Immature natural killer cell (primary cell): ENCODE results near the gene APH1B. TPM values are rescaled to one million over a fixed set of nuclear protein-coding genes. Genes with fewer than 3 reads are reported as not detected.
A peak's percentile ranks its signal among the peaks of the same experiment; 100 is the strongest.

ENCODE experiments used
- DNase-seq, 3 donors: peaks; one replicate each; pipeline ENCODE4 v3.0.0; 2022; ENCODE audit warnings: mixed read lengths in 1 of 3
- H3K27ac Mint-ChIP-seq, 6 donors: one replicate each; pipeline ENCODE4 v1.8.0; 2020; ENCODE audit warnings: mixed read lengths in 6 of 6, mild to moderate bottlenecking in 5 of 6, inconsistent platforms in 4 of 6, moderate library complexity in 3 of 6
- H3K27me3 Mint-ChIP-seq, 3 donors: one replicate each; pipeline ENCODE4 v1.8.0; 2020 to 2021; ENCODE audit warnings: low read depth in 3 of 3, mild to moderate bottlenecking in 3 of 3, mixed read lengths in 3 of 3, moderate library complexity in 3 of 3, inconsistent platforms in 1 of 3
- H3K36me3 Mint-ChIP-seq, 3 donors: one replicate each; pipeline ENCODE4 v1.8.0; 2020; ENCODE audit warnings: mixed read lengths in 3 of 3, inconsistent platforms in 2 of 3, mild to moderate bottlenecking in 2 of 3
- H3K4me1 Mint-ChIP-seq, 2 donors: one replicate each; pipeline ENCODE4 v1.8.0; 2020; ENCODE audit warnings: inconsistent platforms in 2 of 2, mild to moderate bottlenecking in 2 of 2, mixed read lengths in 2 of 2, moderate library complexity in 1 of 2
- H3K4me3 Mint-ChIP-seq, 5 donors: one replicate each; pipeline ENCODE4 v1.8.0; 2020; ENCODE audit warnings: mild to moderate bottlenecking in 5 of 5, mixed read lengths in 5 of 5, inconsistent platforms in 3 of 5, moderate library complexity in 3 of 5
- H3K9me3 Mint-ChIP-seq, 6 donors: one replicate each; pipeline ENCODE4 v1.8.0; 2020; ENCODE audit warnings: mild to moderate bottlenecking in 6 of 6, mixed read lengths in 6 of 6, inconsistent platforms in 4 of 6, moderate library complexity in 3 of 6
- polyA plus RNA-seq, 3 donors: library from polyadenylated mRNA; unstranded; fragments of 300-500 nt; fragmentation: Illumina TruSeq; gene quantifications; one replicate each; pipeline ENCODE4 v1.2.3, GENCODE V29; 2021

APH1B gene
- polyA plus RNA-seq, 3 donors from 2014 or later: 4.8 to 7.8 (median 5.7) TPM

- Mint-ChIP-seq H3K4me3 (no peak overlapping the region), H3K9me3 (no peaks in the 10 kb centered on the region), H3K27ac (no peak overlapping the region), H3K27me3 (no peaks in the 10 kb centered on the region), H3K36me3 (peaks cover 4 to 33% (median 18%) of the 10 kb centered on the region in 3 donors), H3K4me1 (peaks cover 19 to 24% of the 10 kb centered on the region in 2 donors)
- no peak for DNase-seq
Observed at GRCh38 chr15:63291507-63291906, 14.1 kb downstream of the APH1B start.

GRCh38 chr15:63292241-63292640, 14.8 kb downstream of the APH1B start:
- DNase-seq: no peak
- Mint-ChIP-seq H3K36me3 (peaks cover 0 to 26% (median 11%) of the 10 kb centered on the region in 3 donors), H3K27ac (no peak overlapping the region), H3K4me3 (no peak overlapping the region), H3K4me1 (peaks cover 23 to 30% of the 10 kb centered on the region in 2 donors), H3K27me3 (no peaks in the 10 kb centered on the region), H3K9me3 (no peaks in the 10 kb centered on the region)

- H3K4me3 Mint-ChIP-seq: no peak overlapping the region
- DNase-seq: no peak
- peaks cover under 1 to 20% (median 10%) of the 10 kb centered on the region in 3 donors for H3K36me3 Mint-ChIP-seq
- H3K27me3 Mint-ChIP-seq: no peaks in the 10 kb centered on the region
- peaks cover 23 to 30% of the 10 kb centered on the region in 2 donors for H3K4me1 Mint-ChIP-seq
- H3K27ac Mint-ChIP-seq: no peak overlapping the region
- no peaks in the 10 kb centered on the region for H3K9me3 Mint-ChIP-seq
Observed at GRCh38 chr15:63292771-63293170, 15.4 kb downstream of the APH1B start.

DNA sequence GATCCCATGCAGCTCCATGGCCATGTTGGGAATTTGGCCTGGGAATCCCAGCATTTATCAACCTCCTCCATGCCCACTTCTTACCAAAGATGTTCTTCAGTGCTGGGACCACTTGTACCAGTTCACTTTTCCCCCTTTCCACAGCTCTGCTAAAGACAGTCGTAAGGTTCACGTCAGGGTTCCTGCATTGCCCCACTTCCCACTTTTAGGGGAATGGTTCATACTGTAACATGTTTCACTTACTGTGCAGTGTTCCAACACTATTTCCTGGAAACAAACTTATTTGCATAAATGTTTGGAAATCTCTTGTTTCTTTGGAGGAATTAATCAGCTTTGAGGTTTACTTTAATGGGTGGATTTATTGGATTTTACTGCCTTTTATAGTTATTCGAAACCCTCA, 17.0 kb downstream of the APH1B start:
- Mint-ChIP-seq H3K27ac (no peak overlapping the region), H3K9me3 (no peaks in the 10 kb centered on the region), H3K4me3 (no peak overlapping the region), H3K27me3 (no peaks in the 10 kb centered on the region), H3K36me3 (peaks cover 4 to 22% (median 8%) of the 10 kb centered on the region in 3 donors), H3K4me1 (peaks cover 18 to 21% of the 10 kb centered on the region in 2 donors)
- no peak for DNase-seq

DNA sequence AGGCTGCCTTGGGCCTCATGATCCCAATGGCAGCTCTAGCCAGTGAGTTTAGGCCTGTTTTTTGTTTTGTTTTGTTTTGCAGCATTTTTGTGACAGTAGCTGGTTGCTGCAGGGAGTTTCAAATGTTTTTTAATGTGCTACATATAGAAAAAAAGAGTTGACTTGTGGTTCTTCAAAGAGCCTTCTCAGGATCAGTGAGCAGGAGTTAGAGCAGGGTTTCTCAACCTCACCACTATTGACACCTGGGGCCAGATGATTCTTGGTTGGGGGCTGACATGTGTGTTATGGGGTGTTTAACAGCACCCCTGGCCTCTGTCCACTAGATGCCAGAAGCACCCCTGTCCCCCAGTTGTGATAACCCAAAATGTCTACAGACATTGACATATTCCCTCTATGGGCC, 17.9 kb downstream of the APH1B start:
- H3K4me1 Mint-ChIP-seq: peaks cover 18 to 21% of the 10 kb centered on the region in 2 donors
- peaks cover 4 to 25% (median 8%) of the 10 kb centered on the region in 3 donors for H3K36me3 Mint-ChIP-seq
- no peaks in the 10 kb centered on the region for H3K9me3 Mint-ChIP-seq
- peak in 1 of 3 donors; percentile 6 for DNase-seq
- H3K27me3 Mint-ChIP-seq: no peaks in the 10 kb centered on the region
- no peak overlapping the region for H3K4me3 Mint-ChIP-seq
- peak overlapping the region in 3 of 6 donors; percentile 6 to 64 (median 44) for H3K27ac Mint-ChIP-seq

- Mint-ChIP-seq H3K4me3 (peak overlapping the region in 4 of 5 donors; percentile 52 to 76 (median 60)), H3K36me3 (peaks cover 4 to 29% (median 8%) of the 10 kb centered on the region in 3 donors), H3K27me3 (no peaks in the 10 kb centered on the region), H3K4me1 (peaks cover 18 to 21% of the 10 kb centered on the region in 2 donors), H3K27ac (peak overlapping the region; percentile 6 to 93 (median 70)), H3K9me3 (no peaks in the 10 kb centered on the region)
- peak in 2 of 3 donors; percentile 10 to 21 for DNase-seq
Observed at GRCh38 chr15:63296195-63296594, 18.8 kb downstream of the APH1B start.

DNA sequence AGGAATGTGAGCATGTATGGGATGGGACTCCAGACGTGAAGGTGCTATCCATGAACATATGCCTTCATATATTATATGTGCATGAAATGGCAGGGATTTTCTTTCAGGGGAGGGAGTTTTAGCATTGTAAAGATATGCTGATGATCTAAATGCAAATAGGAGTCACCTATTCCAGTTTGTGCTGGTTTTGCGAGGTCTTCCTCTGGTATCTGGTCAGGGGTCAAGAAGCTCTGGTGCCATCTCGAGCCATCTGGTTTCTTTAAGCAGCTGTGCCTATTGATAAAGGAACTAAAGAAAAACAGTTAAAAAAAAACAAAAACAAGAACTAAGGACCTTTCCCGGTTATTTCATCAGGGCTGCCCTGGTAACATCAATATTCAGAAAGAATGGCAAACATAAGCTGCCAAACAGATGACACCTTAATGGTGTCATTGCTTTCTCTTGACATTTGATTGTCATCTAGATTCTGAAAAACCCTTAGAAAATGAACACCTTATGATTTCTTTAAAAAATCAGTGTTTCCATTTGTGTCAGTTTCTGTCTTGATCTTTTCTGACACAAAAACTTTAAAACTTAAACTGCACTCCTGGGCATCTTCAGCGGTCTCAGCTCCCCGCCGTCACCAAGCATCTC, 22.7 kb downstream of the APH1B start:
- Mint-ChIP-seq H3K27ac (no peak overlapping the region), H3K4me1 (peaks cover 18 to 20% of the 10 kb centered on the region in 2 donors), H3K36me3 (peaks cover 13 to 46% (median 27%) of the 10 kb centered on the region in 3 donors), H3K9me3 (no peaks in the 10 kb centered on the region), H3K4me3 (no peak overlapping the region), H3K27me3 (no peaks in the 10 kb centered on the region)
- DNase-seq: no peak

- no peak overlapping the region for H3K27ac Mint-ChIP-seq
- peaks cover 8 to 10% of the 10 kb centered on the region in 2 donors for H3K4me1 Mint-ChIP-seq
- H3K27me3 Mint-ChIP-seq: no peaks in the 10 kb centered on the region
- peaks cover 13 to 50% (median 31%) of the 10 kb centered on the region in 3 donors for H3K36me3 Mint-ChIP-seq
- H3K4me3 Mint-ChIP-seq: no peak overlapping the region
- H3K9me3 Mint-ChIP-seq: no peaks in the 10 kb centered on the region
- DNase-seq: no peak
Observed at GRCh38 chr15:63301088-63301487, 23.7 kb downstream of the APH1B start.

- H3K4me3 Mint-ChIP-seq: no peak overlapping the region
- peaks cover 10 to 50% (median 32%) of the 10 kb centered on the region in 3 donors for H3K36me3 Mint-ChIP-seq
- DNase-seq: no peak
- H3K27ac Mint-ChIP-seq: no peak overlapping the region
- H3K27me3 Mint-ChIP-seq: no peaks in the 10 kb centered on the region
- H3K4me1 Mint-ChIP-seq: no peaks in the 10 kb centered on the region
- no peaks in the 10 kb centered on the region for H3K9me3 Mint-ChIP-seq
Observed at GRCh38 chr15:63305260-63305659, 27.9 kb downstream of the APH1B start.

- H3K36me3 Mint-ChIP-seq: peaks cover 15 to 48% (median 37%) of the 10 kb centered on the region in 3 donors
Observed at GRCh38 chr15:63306492-63307073, 29.2 kb downstream of the APH1B start.

GRCh38 chr15:63308491-63308890, 31.1 kb downstream of the APH1B start:
- Mint-ChIP-seq H3K4me1 (no peaks in the 10 kb centered on the region), H3K27me3 (peaks cover 0 to 4% (median 0%) of the 10 kb centered on the region in 3 donors), H3K36me3 (peaks cover 6 to 33% (median 22%) of the 10 kb centered on the region in 3 donors), H3K27ac (no peak overlapping the region), H3K4me3 (no peak overlapping the region), H3K9me3 (no peaks in the 10 kb centered on the region)
- DNase-seq: no peak

More at GRCh38 chr15:63306492-63307073, 29.2 kb downstream of the APH1B start:
- H3K4me3 Mint-ChIP-seq: no peak overlapping the region
- H3K27ac Mint-ChIP-seq: no peak overlapping the region
- DNase-seq: no peak
- no peaks in the 10 kb centered on the region for H3K4me1 Mint-ChIP-seq
- no peaks in the 10 kb centered on the region for H3K9me3 Mint-ChIP-seq
- peaks cover 0 to 4% (median 0%) of the 10 kb centered on the region in 3 donors for H3K27me3 Mint-ChIP-seq

GRCh38 chr15:63308947-63309346, 31.5 kb downstream of the APH1B start:
- Mint-ChIP-seq H3K4me1 (no peaks in the 10 kb centered on the region), H3K9me3 (no peaks in the 10 kb centered on the region), H3K27me3 (peaks cover 0 to 4% (median 0%) of the 10 kb centered on the region in 3 donors), H3K4me3 (no peak overlapping the region), H3K27ac (no peak overlapping the region), H3K36me3 (peaks cover 6 to 30% (median 19%) of the 10 kb centered on the region in 3 donors)
- DNase-seq: no peak

DNA sequence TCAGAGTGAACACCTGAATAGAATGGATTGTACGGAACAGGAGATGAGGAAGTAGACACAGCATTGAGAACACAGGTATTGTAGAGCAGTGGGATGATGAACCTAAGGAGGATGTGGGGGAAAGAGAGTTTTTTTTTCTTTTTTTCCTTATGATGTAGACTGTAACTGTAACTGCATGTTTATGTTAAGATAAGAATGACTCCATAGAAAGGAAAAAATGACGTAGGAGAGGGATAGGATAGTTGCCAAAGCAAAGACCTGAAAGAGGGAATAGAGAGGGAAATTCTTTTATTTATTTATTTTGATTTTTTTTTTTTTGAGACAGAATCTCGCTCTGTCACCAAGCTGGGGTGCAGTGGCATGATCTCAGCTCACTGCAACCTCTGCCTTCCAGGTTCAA, 33.2 kb downstream of the APH1B start:
- no peak overlapping the region for H3K4me3 Mint-ChIP-seq
- H3K4me1 Mint-ChIP-seq: no peaks in the 10 kb centered on the region
- peaks cover 0 to 4% (median 0%) of the 10 kb centered on the region in 3 donors for H3K27me3 Mint-ChIP-seq
- no peak overlapping the region for H3K27ac Mint-ChIP-seq
- H3K36me3 Mint-ChIP-seq: peaks cover 6 to 18% (median 13%) of the 10 kb centered on the region in 3 donors
- DNase-seq: no peak
- no peaks in the 10 kb centered on the region for H3K9me3 Mint-ChIP-seq

GRCh38 chr15:63312286-63312685, 34.9 kb downstream of the APH1B start:
- no peak overlapping the region for H3K4me3 Mint-ChIP-seq
- DNase-seq: no peak
- peaks cover 3 to 6% (median 5%) of the 10 kb centered on the region in 3 donors for H3K36me3 Mint-ChIP-seq
- peaks cover 0 to 4% (median 0%) of the 10 kb centered on the region in 3 donors for H3K27me3 Mint-ChIP-seq
- no peaks in the 10 kb centered on the region for H3K9me3 Mint-ChIP-seq
- no peak overlapping the region for H3K27ac Mint-ChIP-seq
- H3K4me1 Mint-ChIP-seq: no peaks in the 10 kb centered on the region
